ENCODE data around the gene BMPR1A.

Gene BMPR1A

GRCh38 chr10:86870679-86871078, 114.3 kb downstream of the BMPR1A start:
- no peak overlapping the region for H3K4me3 ChIP-seq (ENCODE audit: low read depth, low read length)
- TF ChIP-seq CTCF (IDR thresholded peaks at IDR 0.05; ENCODE audit: low read depth, low read length, missing control alignments) = no peak
- DNase-seq (ENCODE audit: low read depth) = no peak

- no peak for DNase-seq (ENCODE audit: low read depth)
- H3K4me3 ChIP-seq (ENCODE audit: low read depth, low read length) = no peak overlapping the region
- no peak for TF ChIP-seq CTCF (IDR thresholded peaks at IDR 0.05; ENCODE audit: low read depth, low read length, missing control alignments)
Measured at GRCh38 chr10:86871563-86872183, 115.3 kb downstream of the BMPR1A start.

- DNase-seq (ENCODE audit: low read depth) = no peak
Measured at GRCh38 chr10:86872757-86873156, 116.3 kb downstream of the BMPR1A start.

GRCh38 chr10:86876748-86877147, 120.3 kb downstream of the BMPR1A start:
- no peak overlapping the region for H3K4me3 ChIP-seq (ENCODE audit: low read depth, low read length)
- TF ChIP-seq CTCF (IDR thresholded peaks at IDR 0.05; ENCODE audit: low read depth, low read length, missing control alignments) = no peak
- no peak for DNase-seq (ENCODE audit: low read depth)

More at GRCh38 chr10:86872757-86873156, 116.3 kb downstream of the BMPR1A start:
- H3K4me3 ChIP-seq (ENCODE audit: low read depth, low read length) = no peak overlapping the region
- TF ChIP-seq CTCF (IDR thresholded peaks at IDR 0.05; ENCODE audit: low read depth, low read length, missing control alignments) = no peak

GRCh38 chr10:86878983-86879713, 122.7 kb downstream of the BMPR1A start:
- TF ChIP-seq CTCF (IDR thresholded peaks at IDR 0.05; ENCODE audit: low read depth, low read length, missing control alignments) = no peak
- DNase-seq (ENCODE audit: low read depth) = no peak
- H3K4me3 ChIP-seq (ENCODE audit: low read depth, low read length) = no peak overlapping the region

GRCh38 chr10:86880971-86881370, 124.6 kb downstream of the BMPR1A start:
- DNase-seq (ENCODE audit: low read depth) = no peak
- no peak for TF ChIP-seq CTCF (IDR thresholded peaks at IDR 0.05; ENCODE audit: low read depth, low read length, missing control alignments)
- H3K4me3 ChIP-seq (ENCODE audit: low read depth, low read length) = no peak overlapping the region

Measured in GM12864 (cell line).